Retinal pigment epithelial cell (primary cell): ENCODE measurements around the gene PTPN4.
"Not testable (repeated sequence)": the region's sequence is repeated elsewhere in the genome, so short reads cannot be mapped to it uniquely, and the experiment has no call there.

Experiments used
- DNase-seq: peaks from one replicate; pipeline ENCODE4 v3.0.0-alpha.2; 2010; ENCODE audit warnings: low read depth
- H3K4me3 ChIP-seq: 2 replicates; pipeline ENCODE4 v1.5.1; 2011; ENCODE audit warnings: mild to moderate bottlenecking, low read length, control low read depth, moderate library complexity
- TF ChIP-seq, protein P1 (sequence below): conservative IDR thresholded peaks from 2 replicates; pipeline ENCODE4 v1.5.1; 2011; ENCODE audit warnings: low read depth, low read length, control low read depth, inconsistent platforms

PTPN4 gene

DNA sequence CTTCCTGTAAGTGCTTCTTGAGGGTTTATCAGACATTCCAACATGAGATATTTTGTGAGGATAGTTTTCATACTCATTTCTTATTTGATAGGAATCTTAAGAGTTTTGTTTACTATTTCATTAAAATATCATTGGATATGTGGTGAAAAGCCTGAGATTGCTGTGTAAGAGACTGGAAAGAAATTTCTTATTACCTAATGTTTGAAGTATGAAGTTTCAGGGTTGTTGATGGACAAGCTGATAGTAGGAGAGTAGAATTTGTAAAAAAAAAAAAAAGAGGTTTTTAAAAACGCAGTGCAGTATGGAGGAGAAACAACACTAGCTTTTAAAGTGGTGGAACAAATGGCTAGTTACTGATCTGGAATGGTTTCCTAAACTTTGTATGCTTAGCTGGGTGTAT lies 260.8 kb downstream of the PTPN4 start:
- H3K4me3 ChIP-seq, result no peak overlapping the region
- DNase-seq, result no peak
- TF ChIP-seq, protein P1, sequence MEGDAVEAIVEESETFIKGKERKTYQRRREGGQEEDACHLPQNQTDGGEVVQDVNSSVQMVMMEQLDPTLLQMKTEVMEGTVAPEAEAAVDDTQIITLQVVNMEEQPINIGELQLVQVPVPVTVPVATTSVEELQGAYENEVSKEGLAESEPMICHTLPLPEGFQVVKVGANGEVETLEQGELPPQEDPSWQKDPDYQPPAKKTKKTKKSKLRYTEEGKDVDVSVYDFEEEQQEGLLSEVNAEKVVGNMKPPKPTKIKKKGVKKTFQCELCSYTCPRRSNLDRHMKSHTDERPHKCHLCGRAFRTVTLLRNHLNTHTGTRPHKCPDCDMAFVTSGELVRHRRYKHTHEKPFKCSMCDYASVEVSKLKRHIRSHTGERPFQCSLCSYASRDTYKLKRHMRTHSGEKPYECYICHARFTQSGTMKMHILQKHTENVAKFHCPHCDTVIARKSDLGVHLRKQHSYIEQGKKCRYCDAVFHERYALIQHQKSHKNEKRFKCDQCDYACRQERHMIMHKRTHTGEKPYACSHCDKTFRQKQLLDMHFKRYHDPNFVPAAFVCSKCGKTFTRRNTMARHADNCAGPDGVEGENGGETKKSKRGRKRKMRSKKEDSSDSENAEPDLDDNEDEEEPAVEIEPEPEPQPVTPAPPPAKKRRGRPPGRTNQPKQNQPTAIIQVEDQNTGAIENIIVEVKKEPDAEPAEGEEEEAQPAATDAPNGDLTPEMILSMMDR, result no peak

DNA sequence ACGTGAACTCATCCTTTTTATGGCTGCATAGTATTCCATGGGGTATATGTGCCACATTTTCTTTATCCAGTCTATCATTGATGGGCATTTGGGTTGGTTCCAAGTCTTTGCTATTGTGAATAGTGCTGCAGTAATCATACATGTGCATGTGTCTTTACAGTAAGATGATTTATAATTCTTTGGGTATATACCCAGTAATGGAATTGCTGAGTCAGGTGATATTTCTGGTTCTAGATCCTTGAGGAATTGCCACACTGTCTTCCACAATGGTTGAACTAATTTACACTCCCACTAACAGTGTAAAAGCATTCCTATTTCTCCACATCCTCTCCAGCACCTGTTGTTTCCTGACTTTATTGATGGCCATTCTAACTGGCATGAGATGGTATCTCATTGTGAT lies 262.8 kb downstream of the PTPN4 start:
- H3K4me3 ChIP-seq, DNase-seq: not testable (repeated sequence)

DNA sequence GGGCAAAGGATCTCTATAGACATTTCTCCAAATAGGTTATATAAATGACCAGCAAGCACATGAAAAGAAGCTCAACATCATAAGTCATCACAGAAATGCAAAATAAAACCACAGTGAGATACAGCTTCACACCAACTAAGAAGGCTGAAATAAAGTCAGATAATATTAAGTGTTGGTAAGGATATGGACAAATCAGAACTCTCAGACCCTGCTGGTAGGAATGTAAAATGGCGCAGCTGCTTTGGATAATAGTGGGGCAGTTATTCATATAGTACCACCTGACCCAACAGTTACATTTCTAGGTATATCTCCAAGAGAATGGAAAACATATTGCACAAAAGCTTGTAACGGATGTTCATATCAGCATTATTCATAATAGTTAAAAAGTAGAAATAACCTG lies 267.2 kb downstream of the PTPN4 start:
- TF ChIP-seq, protein P1, result peak; percentile 21
- H3K4me3 ChIP-seq, result no peak overlapping the region
- no peak for DNase-seq

DNA sequence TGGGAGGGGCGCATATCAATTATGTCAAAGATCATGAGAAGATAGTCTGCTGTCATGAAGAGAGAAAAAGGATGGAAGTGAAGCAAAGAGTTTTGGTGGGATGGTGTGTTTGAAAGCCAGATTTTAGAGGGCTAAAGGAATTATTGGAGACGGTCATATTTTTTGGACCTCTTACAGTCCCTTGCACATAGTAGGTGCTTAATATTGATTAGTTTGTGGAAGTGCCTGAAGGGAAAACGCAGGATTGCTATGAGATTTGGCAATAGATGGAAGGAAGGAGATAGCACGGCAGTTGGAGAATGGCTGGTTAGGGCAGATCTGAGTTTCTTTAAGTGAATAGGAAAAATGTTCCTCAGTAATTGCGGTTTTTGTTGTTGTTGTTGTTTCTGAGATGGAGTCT lies 269.1 kb downstream of the PTPN4 start:
- no peak overlapping the region for H3K4me3 ChIP-seq
- DNase-seq, result no peak
- TF ChIP-seq, protein P1, result no peak

DNA sequence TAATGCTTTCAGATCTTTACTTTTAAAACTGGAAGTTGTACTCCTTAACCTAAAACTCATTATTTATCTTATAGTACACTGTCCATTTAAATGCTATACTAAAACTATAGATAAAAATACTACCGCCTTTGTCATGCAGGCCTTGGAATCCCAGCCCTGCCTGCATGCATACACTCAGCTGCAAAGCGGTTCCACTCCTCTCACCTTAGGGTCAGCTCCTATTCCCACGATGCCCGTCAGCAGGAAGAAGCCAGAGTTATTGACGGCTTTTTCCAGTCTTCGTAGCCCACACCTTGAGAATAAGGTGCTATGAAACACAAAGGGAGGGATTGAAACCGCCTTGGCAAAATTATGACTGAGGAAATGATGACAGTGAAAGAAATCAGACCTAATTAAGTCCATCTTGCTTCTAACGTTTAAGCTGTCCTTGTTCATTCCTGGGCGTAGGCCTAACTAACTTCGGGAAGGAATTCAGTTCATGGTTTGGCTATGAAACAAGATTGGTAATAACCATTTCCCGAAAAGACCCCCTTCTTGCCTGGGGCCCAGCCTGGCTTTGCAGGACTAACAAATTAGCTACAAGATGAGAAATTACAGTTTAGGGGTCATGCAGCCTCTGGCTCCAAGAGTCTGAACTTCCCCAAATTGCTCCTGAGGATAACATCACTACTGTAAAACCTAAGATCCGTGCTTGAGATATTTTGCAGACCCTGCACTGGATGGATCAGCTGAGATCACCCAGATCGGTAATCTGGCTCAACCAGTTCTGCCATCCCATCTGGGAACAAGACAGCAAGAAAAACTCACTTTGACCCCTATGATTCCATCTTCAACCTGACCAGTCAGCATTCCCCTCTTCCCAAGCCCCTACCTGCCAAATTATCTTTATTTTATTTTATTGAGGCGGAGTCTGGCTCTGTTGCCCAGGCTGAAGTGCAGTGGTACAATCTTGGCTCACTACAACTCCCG lies 270.2 kb downstream of the PTPN4 start:
- no peak overlapping the region for H3K4me3 ChIP-seq
- TF ChIP-seq, protein P1, result no peak
- DNase-seq, result no peak

DNA sequence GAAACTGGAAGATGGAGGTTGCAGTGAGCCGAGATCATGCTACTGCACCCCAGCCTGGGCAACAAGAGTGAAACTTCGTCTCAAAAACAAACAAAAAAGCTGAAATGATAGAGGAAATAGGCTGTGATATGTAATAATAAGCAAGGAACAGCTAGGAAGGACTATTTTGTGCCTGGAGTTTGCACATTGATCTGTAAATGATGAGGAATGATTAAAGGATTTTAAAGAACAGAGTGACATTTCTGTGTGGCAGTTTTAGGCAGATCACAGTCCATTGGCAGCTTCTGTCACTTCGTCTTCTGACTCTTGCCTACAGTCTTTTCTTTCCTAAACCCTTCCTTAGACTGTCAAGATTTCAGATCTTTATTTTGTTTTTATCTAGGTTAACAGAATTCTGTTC lies 272.6 kb downstream of the PTPN4 start:
- DNase-seq, result no peak
- H3K4me3 ChIP-seq, result no peak overlapping the region
- TF ChIP-seq, protein P1, result no peak
